Neuronal stem cell (in vitro differentiated cells): ENCODE data around the gene SH3PXD2A.
A peak's percentile ranks its signal among the peaks of the same experiment; 100 is the strongest.

Experiments
- DNase-seq: peaks from one replicate; pipeline ENCODE4 v3.0.0-alpha.2; 2013; ENCODE audit warnings: low spot score
- H2AFZ ChIP-seq: one replicate; pipeline ENCODE4 v1.6.1; 2013; ENCODE audit warnings: mild to moderate bottlenecking, low read length, inconsistent platforms
- H2AK5ac ChIP-seq: 2 replicates; pipeline ENCODE4 v1.6.1; 2013; ENCODE audit warnings: low read depth, mild to moderate bottlenecking, inconsistent platforms, low read length, moderate library complexity, mixed read lengths
- H2BK120ac ChIP-seq: 2 replicates; pipeline ENCODE4 v1.6.1; 2013; ENCODE audit warnings: low read depth, mild to moderate bottlenecking, inconsistent platforms, low read length, moderate library complexity, mixed read lengths
- H2BK12ac ChIP-seq: one replicate; pipeline ENCODE4 v1.6.1; 2013; ENCODE audit warnings: low read length, inconsistent platforms
- H2BK15ac ChIP-seq: 2 replicates; pipeline ENCODE4 v1.6.1; 2013; ENCODE audit warnings: mild to moderate bottlenecking, low read length, inconsistent platforms, mixed read lengths
- H2BK5ac ChIP-seq: one replicate; pipeline ENCODE4 v1.6.1; 2013; ENCODE audit warnings: inconsistent platforms, mild to moderate bottlenecking, low read length, moderate library complexity
- H3K14ac ChIP-seq: one replicate; pipeline ENCODE4 v1.6.1; 2013; ENCODE audit warnings: low read length, inconsistent platforms
- H3K18ac ChIP-seq: 2 replicates; pipeline ENCODE4 v1.6.1; 2013; ENCODE audit warnings: low read length, inconsistent platforms
- H3K23ac ChIP-seq: 2 replicates; pipeline ENCODE4 v1.6.1; 2013; ENCODE audit warnings: low read depth, mild to moderate bottlenecking, mixed read lengths, low read length, inconsistent platforms; ENCODE audit not compliant: poor library complexity
- H3K27ac ChIP-seq: replicated peaks from 3 replicates; pipeline ENCODE4 v1.5.1; 2013; ENCODE audit warnings: low read length, inconsistent platforms
- H3K27me3 ChIP-seq, 3 experiments: 2 replicates each; pipeline ENCODE4 v1.6.1; 2013; ENCODE audit warnings: low read length in 3 of 3, mild to moderate bottlenecking in 2 of 3, inconsistent platforms in 1 of 3, low read depth in 1 of 3, mixed read lengths in 1 of 3, moderate library complexity in 1 of 3; ENCODE audit not compliant: control insufficient read depth in 3 of 3, insufficient read depth in 3 of 3
- H3K36me3 ChIP-seq, 2 donors: replicated peaks in 1 of 2; 2 replicates each; pipeline ENCODE4 v1.6.1; 2013; ENCODE audit warnings: low read length in 2 of 2; ENCODE audit not compliant: control insufficient read depth in 2 of 2, insufficient read depth in 2 of 2
- H3K4ac ChIP-seq: 2 replicates; pipeline ENCODE4 v1.6.1; 2013; ENCODE audit warnings: inconsistent platforms, mild to moderate bottlenecking, low read length, moderate library complexity
- H3K4me1 ChIP-seq, 2 donors: 1 replicate in 1 of 2; 2 replicates in 1 of 2; pipeline ENCODE4 v1.6.1; 2013; ENCODE audit warnings: low read length in 2 of 2, low read depth in 1 of 2; ENCODE audit not compliant: control insufficient read depth in 2 of 2, insufficient read depth in 1 of 2
- H3K4me2 ChIP-seq: one replicate; pipeline ENCODE4 v1.6.1; 2013; ENCODE audit warnings: mild to moderate bottlenecking, low read length, inconsistent platforms; ENCODE audit not compliant: insufficient read depth, poor library complexity, severe bottlenecking
- H3K4me3 ChIP-seq, 2 donors: 2 replicates each; pipeline ENCODE4 v1.5.1; 2013; ENCODE audit warnings: low read length in 2 of 2, mild to moderate bottlenecking in 2 of 2, inconsistent platforms in 1 of 2, moderate library complexity in 1 of 2
- H3K79me1 ChIP-seq: one replicate; pipeline ENCODE4 v1.6.1; 2013; ENCODE audit warnings: low read depth, mild to moderate bottlenecking, inconsistent platforms, low read length, moderate library complexity
- H3K9ac ChIP-seq: one replicate; pipeline ENCODE4 v1.6.1; 2013; ENCODE audit warnings: mild to moderate bottlenecking, low read depth, low read length, inconsistent platforms; ENCODE audit not compliant: poor library complexity
- H3K9me3 ChIP-seq, 2 donors: replicated peaks in 1 of 2; 2 replicates each; pipeline versions ENCODE3 to v1.6.1; 2013; ENCODE audit warnings: low read length in 2 of 2, mild to moderate bottlenecking in 2 of 2, inconsistent platforms in 1 of 2, low read depth in 1 of 2, mixed read lengths in 1 of 2, moderate library complexity in 1 of 2; ENCODE audit not compliant: control insufficient read depth in 2 of 2, insufficient read depth in 1 of 2
- H4K8ac ChIP-seq: one replicate; pipeline ENCODE4 v1.6.1; 2013; ENCODE audit warnings: low read depth, mild to moderate bottlenecking, inconsistent platforms, low read length, moderate library complexity
- H4K91ac ChIP-seq: one replicate; pipeline ENCODE4 v1.6.1; 2013; ENCODE audit warnings: low read length, low read depth, mild to moderate bottlenecking, inconsistent platforms; ENCODE audit not compliant: poor library complexity
- WGBS, 2 donors: extraction: QIAGEN DNeasy Blood & Tissue Kit; methylation state at CpG; one replicate each; pipeline ENCODE4 v1.1.7; 2013; ENCODE audit warnings: missing lambda C conversion rate in 2 of 2, mixed read lengths in 1 of 2; ENCODE audit not compliant: insufficient read length in 2 of 2, insufficient replicate concordance in 1 of 2; ENCODE audit errors: extremely low coverage in 2 of 2; 5-methylcytosine and 5-hydroxymethylcytosine counted together

SH3PXD2A gene

GRCh38 chr10:103645141-103646054 lies 210.0 kb downstream of the SH3PXD2A start:
- Histone ChIP-seq H4K8ac (no peak overlapping the region), H2BK5ac (no peak overlapping the region), H2BK15ac (no peak overlapping the region), H3K4me1 (peaks cover 0 to 25% of the 10 kb centered on the region in 2 donors), H3K14ac (no peak overlapping the region), H3K4me3 (no peak overlapping the region), H2BK120ac (no peak overlapping the region), H2BK12ac (no peak overlapping the region), H3K36me3 (no peaks in the 10 kb centered on the region), H4K91ac (no peak overlapping the region), H3K23ac (no peak overlapping the region), H3K27ac (no peak overlapping the region), H3K4me2 (no peak overlapping the region), H2AK5ac (peak overlapping the region; percentile 22), H3K9ac (no peak overlapping the region), H3K4ac (no peak overlapping the region), H3K27me3 (no peaks in the 10 kb centered on the region), H3K18ac (peak overlapping the region; percentile 15), H3K9me3 (no peaks in the 10 kb centered on the region), H3K79me1 (no peaks in the 10 kb centered on the region), H2AFZ (no peak overlapping the region)
- DNase-seq = no peak
- WGBS, 2 donors = no CpG with 5 or more reads among the region's 12 CpGs

DNA sequence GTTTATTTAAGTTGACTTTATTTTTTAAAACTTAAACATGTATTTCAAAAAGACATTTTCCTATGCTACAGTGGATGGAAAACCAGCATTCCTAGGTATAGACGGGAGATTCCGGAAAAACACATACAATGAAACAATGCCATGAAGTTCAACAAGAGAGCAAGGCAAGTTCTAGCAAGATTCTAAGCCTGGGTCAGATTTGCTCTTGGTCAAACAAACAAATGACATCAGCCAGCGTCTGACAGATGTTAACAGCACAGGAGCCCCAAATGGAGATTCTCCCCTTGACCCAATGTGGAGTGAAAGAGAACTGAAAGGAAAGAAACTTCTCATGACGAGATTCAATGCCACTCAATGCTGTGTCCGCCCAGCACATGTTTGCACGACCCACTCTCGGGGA lies 212.0 kb downstream of the SH3PXD2A start:
- H3K23ac ChIP-seq = no peak overlapping the region
- no CpG with 5 or more reads among the region's 7 CpGs for WGBS, 2 donors
- H3K4me1 ChIP-seq = peaks cover 2 to 22% of the 10 kb centered on the region in 2 donors
- H3K27ac ChIP-seq = no peak overlapping the region
- no peaks in the 10 kb centered on the region for H3K9me3 ChIP-seq
- H2BK15ac ChIP-seq = no peak overlapping the region
- H2BK12ac ChIP-seq = no peak overlapping the region
- H2AFZ ChIP-seq = no peak overlapping the region
- H4K8ac ChIP-seq = no peak overlapping the region
- DNase-seq = no peak
- H2BK120ac ChIP-seq = no peak overlapping the region
- H3K4ac ChIP-seq = no peak overlapping the region
- no peak overlapping the region for H3K14ac ChIP-seq
- no peaks in the 10 kb centered on the region for H3K36me3 ChIP-seq
- H2AK5ac ChIP-seq = no peak overlapping the region
- H3K9ac ChIP-seq = no peak overlapping the region
- no peaks in the 10 kb centered on the region for H3K79me1 ChIP-seq
- H3K4me3 ChIP-seq = no peak overlapping the region
- H3K27me3 ChIP-seq = no peaks in the 10 kb centered on the region
- no peak overlapping the region for H4K91ac ChIP-seq
- H3K18ac ChIP-seq = no peak overlapping the region
- H3K4me2 ChIP-seq = no peak overlapping the region
- H2BK5ac ChIP-seq = no peak overlapping the region

DNA sequence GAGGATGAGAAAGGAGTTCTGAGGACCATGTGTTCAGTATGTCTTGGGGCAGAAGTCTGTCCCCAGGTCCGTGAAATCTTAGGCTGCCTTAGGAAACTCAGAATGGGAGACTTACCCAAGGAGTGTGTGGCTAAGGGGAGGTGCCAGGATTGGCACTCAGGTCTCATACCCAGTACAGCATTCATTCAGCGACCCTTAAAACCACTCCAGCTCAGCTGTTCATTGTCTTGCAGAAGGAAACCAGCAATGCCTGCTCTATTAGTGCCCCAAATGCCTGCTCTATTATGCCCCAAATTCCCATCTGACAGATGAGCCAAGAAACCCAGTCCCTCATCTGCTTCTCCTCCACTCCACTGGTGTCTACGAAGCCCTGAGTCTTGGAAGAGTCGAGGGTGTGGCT lies 214.1 kb downstream of the SH3PXD2A start:
- no peak overlapping the region for H3K27ac ChIP-seq
- H2BK5ac ChIP-seq = no peak overlapping the region
- no peak overlapping the region for H2BK120ac ChIP-seq
- no peak overlapping the region for H3K18ac ChIP-seq
- no peak overlapping the region for H3K4me2 ChIP-seq
- no peaks in the 10 kb centered on the region for H3K9me3 ChIP-seq
- no peak overlapping the region for H4K8ac ChIP-seq
- no peak overlapping the region for H3K9ac ChIP-seq
- DNase-seq = no peak
- no peak overlapping the region for H2BK15ac ChIP-seq
- no peak overlapping the region for H3K23ac ChIP-seq
- no peaks in the 10 kb centered on the region for H3K79me1 ChIP-seq
- H2AFZ ChIP-seq = no peak overlapping the region
- H2AK5ac ChIP-seq = no peak overlapping the region
- H3K14ac ChIP-seq = no peak overlapping the region
- H3K27me3 ChIP-seq = no peaks in the 10 kb centered on the region
- H2BK12ac ChIP-seq = no peak overlapping the region
- H3K4ac ChIP-seq = no peak overlapping the region
- H3K36me3 ChIP-seq = no peaks in the 10 kb centered on the region
- no CpG with 5 or more reads among the region's 4 CpGs for WGBS, 2 donors
- H3K4me1 ChIP-seq = peaks cover 20 to 33% of the 10 kb centered on the region in 2 donors
- no peak overlapping the region for H4K91ac ChIP-seq
- no peak overlapping the region for H3K4me3 ChIP-seq

DNA sequence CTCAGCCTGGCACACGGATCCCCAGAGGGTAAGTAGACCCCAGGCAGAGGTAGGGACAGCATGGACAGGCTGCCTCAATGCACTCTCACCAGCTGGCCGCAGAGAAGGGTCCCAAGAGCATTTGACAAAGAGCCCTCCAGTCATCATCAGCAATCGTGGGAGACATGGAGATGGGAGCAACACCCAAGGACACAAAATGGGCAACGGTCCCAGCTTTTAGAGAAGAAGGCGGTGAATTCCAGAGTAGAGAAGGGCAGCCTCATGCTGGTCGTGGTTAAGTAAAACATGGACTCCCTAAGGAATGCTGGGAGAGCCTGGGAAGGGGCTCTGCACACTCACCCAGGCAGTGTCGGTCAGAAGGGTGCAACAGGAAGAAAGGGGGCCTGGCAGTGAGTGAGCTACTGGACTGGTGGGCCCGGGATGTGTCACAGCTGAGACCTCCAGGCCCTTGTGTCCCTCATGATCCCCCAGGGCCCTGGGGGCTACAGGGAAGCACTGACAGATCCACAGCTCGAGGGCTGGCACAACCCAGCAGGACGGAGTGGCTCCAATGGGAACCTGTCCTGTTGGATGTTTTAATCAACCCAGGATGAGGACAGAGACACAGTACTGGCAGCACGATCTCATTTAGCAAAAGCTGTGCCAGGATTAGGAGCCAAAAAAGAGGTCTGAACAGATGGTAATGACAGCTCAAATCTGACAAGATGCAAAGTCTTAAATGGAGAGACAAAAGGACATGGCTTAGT lies 214.8 kb downstream of the SH3PXD2A start:
- Histone ChIP-seq H2BK5ac (no peak overlapping the region), H4K8ac (no peak overlapping the region), H3K27me3 (no peaks in the 10 kb centered on the region), H2BK12ac (no peak overlapping the region), H3K4me3 (no peak overlapping the region), H3K14ac (no peak overlapping the region), H3K18ac (peak overlapping the region; percentile 78), H3K4me1 (peaks cover 23 to 35% of the 10 kb centered on the region in 2 donors), H3K36me3 (no peaks in the 10 kb centered on the region), H3K9me3 (no peaks in the 10 kb centered on the region), H3K4ac (no peak overlapping the region), H3K23ac (no peak overlapping the region), H2BK15ac (no peak overlapping the region), H2AK5ac (peak overlapping the region; percentile 17), H3K27ac (no peak overlapping the region), H3K79me1 (no peaks in the 10 kb centered on the region), H2AFZ (no peak overlapping the region), H4K91ac (no peak overlapping the region), H3K4me2 (no peak overlapping the region), H2BK120ac (no peak overlapping the region), H3K9ac (no peak overlapping the region)
- no CpG with 5 or more reads among the region's 11 CpGs for WGBS, 2 donors
- no peak for DNase-seq
